ENCODE results near the gene ALS2CL. TPM values are rescaled to one million over a fixed set of nuclear protein-coding genes. Genes with fewer than 3 reads are reported as not detected.

ALS2CL gene
- total RNA-seq, 1 experiment from 2014 or later: 11.2 TPM

DNA sequence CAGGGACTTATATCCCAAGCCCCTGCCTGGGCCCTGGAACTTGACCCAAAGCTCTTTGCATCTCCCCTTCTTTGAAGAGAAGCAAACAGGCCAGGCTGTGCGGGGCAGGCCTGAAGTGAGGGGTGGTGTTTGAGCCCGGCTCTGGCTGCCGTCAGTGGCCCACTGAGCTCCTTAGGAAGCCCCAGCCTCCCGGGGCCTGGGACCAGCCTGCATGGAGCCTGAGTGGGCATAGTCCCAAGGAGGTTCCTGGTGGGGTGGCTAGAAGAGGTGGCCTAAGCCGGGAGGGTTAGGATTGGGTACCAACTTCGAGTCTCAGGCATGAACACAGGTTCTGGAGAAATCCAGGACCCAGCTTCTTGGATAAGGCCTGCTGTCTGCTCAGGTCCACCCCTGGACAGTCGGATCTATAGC, 14.1 kb upstream of the ALS2CL start:
- Mint-ChIP-seq H3K27me3 (ENCODE audit: insufficient read depth, unreplicated experiment) (no peaks in the 10 kb centered on the region), H3K27ac (ENCODE audit: unreplicated experiment) (no peak overlapping the region), H3K9me3 (ENCODE audit: unreplicated experiment) (no peaks in the 10 kb centered on the region), H3K4me3 (ENCODE audit: unreplicated experiment) (no peak overlapping the region), H3K4me1 (ENCODE audit: low read depth, unreplicated experiment) (no peaks in the 10 kb centered on the region), H3K36me3 (ENCODE audit: insufficient read depth, unreplicated experiment) (no peaks in the 10 kb centered on the region)
- POLR2A ChIA-PET: interaction anchor here (0.5 kb wide), 1 partner anchor 269 kb away, joined by 4 read pairs; no protein-coding TSS in a partner anchor
- H3K4me1 ChIP-seq: peaks cover 10% of the 10 kb centered on the region
- TF ChIP-seq, protein P1, sequence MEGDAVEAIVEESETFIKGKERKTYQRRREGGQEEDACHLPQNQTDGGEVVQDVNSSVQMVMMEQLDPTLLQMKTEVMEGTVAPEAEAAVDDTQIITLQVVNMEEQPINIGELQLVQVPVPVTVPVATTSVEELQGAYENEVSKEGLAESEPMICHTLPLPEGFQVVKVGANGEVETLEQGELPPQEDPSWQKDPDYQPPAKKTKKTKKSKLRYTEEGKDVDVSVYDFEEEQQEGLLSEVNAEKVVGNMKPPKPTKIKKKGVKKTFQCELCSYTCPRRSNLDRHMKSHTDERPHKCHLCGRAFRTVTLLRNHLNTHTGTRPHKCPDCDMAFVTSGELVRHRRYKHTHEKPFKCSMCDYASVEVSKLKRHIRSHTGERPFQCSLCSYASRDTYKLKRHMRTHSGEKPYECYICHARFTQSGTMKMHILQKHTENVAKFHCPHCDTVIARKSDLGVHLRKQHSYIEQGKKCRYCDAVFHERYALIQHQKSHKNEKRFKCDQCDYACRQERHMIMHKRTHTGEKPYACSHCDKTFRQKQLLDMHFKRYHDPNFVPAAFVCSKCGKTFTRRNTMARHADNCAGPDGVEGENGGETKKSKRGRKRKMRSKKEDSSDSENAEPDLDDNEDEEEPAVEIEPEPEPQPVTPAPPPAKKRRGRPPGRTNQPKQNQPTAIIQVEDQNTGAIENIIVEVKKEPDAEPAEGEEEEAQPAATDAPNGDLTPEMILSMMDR (IDR thresholded peaks at IDR 0.05; ENCODE audit: insufficient read depth in 1 of 2, low read depth in 1 of 2, low read length in 1 of 2, severe bottlenecking in 1 of 2, unreplicated experiment in 1 of 2): no peak
- DNase-seq: peak in 1 of 2 experiments; percentile 22
- intact Hi-C loops (cut with micrococcal nuclease; ENCODE audit: unreplicated experiment): loop anchor here (5.0 kb wide), 1 partner anchor 220 kb away; no protein-coding TSS in a partner anchor
- H3K36me3 ChIP-seq (ENCODE audit: control insufficient read depth, insufficient read depth, low read length): no peaks in the 10 kb centered on the region
- CTCF ChIA-PET: interaction anchor here (1.8 to 4.4 kb wide), 2 partner anchors 26 to 188 kb away, joined by 4 to 19 read pairs; no protein-coding TSS in a partner anchor
- H3K27me3 ChIP-seq (replicated peaks; ENCODE audit: control insufficient read depth, insufficient read depth, low read length): no peaks in the 10 kb centered on the region
- H3K4me3 ChIP-seq (ENCODE audit: low read depth, low read length): no peak overlapping the region
- H3K9me3 ChIP-seq: no peaks in the 10 kb centered on the region
- no TSS peak for BruUV-seq (replicated peaks)

DNA sequence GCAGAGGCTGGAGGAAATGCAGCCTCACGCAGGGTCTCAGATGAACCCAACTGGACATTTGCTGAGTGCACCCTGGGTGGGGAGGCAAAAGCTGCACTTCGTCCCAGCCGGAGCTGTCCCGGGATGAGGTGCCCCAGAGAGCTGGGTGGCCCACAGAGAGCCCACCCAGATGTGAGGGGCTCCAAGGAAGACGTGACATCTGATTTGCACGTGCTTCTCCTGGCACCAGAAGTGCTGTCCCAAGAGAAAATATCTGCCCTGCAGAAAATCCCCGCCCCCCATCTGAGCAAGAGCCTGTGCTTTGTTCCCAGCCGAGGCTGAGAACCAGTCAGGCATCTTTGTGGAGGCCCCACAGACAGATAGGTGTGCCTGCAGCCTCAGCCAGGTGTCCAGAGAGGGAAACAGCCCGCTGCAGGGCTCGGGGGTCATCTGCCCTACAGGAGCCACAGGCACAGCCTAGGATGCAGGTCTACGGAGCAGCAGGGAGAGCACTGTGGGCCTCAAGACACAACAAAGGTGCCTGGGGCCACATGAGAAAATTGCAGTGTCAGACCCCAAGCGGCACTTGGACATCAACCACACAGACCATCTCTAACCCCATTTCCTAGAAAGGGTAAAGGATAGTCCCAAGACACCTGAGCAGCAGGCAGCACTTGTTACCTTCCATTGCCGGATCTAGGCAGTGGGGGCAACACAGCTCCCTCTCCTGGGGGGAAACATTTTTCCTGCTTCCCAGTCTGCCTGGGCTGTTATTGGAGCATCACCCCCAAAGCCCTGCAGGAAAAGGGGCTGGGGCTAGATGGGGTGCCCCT, 13.5 kb upstream of the ALS2CL start:
- CTCF ChIA-PET: interaction anchor here (0.6 to 4.4 kb wide), 3 partner anchors 27 to 195 kb away, joined by 3 to 19 read pairs (median 4); no protein-coding TSS in a partner anchor
- Histone ChIP-seq H3K36me3 (ENCODE audit: control insufficient read depth, insufficient read depth, low read length) (no peaks in the 10 kb centered on the region), H3K4me3 (ENCODE audit: low read depth, low read length) (no peak overlapping the region), H3K27me3 (replicated peaks; ENCODE audit: control insufficient read depth, insufficient read depth, low read length) (no peaks in the 10 kb centered on the region), H3K9me3 (no peaks in the 10 kb centered on the region), H3K4me1 (peaks cover 9% of the 10 kb centered on the region)
- no peaks in the 10 kb centered on the region for H3K9me3 Mint-ChIP-seq (ENCODE audit: unreplicated experiment)
- no TSS peak for BruUV-seq (replicated peaks)
- POLR2A ChIA-PET: interaction anchor here (0.5 kb wide), 1 partner anchor 270 kb away, joined by 4 read pairs; no protein-coding TSS in a partner anchor
- intact Hi-C loops (cut with micrococcal nuclease; ENCODE audit: unreplicated experiment): loop anchor here (5.0 kb wide), 1 partner anchor 220 kb away; no protein-coding TSS in a partner anchor
- H3K27ac Mint-ChIP-seq (ENCODE audit: unreplicated experiment): no peak overlapping the region
- no peaks in the 10 kb centered on the region for H3K4me1 Mint-ChIP-seq (ENCODE audit: low read depth, unreplicated experiment)
- no peak overlapping the region for H3K4me3 Mint-ChIP-seq (ENCODE audit: unreplicated experiment)
- no peaks in the 10 kb centered on the region for H3K36me3 Mint-ChIP-seq (ENCODE audit: insufficient read depth, unreplicated experiment)
- peak in 1 of 2 experiments; percentile 40 for DNase-seq
- H3K27me3 Mint-ChIP-seq (ENCODE audit: insufficient read depth, unreplicated experiment): peaks cover 4% of the 10 kb centered on the region
- TF ChIP-seq, protein P1 (IDR thresholded peaks at IDR 0.05; ENCODE audit: insufficient read depth in 1 of 2, low read depth in 1 of 2, low read length in 1 of 2, severe bottlenecking in 1 of 2, unreplicated experiment in 1 of 2): no peak

DNA sequence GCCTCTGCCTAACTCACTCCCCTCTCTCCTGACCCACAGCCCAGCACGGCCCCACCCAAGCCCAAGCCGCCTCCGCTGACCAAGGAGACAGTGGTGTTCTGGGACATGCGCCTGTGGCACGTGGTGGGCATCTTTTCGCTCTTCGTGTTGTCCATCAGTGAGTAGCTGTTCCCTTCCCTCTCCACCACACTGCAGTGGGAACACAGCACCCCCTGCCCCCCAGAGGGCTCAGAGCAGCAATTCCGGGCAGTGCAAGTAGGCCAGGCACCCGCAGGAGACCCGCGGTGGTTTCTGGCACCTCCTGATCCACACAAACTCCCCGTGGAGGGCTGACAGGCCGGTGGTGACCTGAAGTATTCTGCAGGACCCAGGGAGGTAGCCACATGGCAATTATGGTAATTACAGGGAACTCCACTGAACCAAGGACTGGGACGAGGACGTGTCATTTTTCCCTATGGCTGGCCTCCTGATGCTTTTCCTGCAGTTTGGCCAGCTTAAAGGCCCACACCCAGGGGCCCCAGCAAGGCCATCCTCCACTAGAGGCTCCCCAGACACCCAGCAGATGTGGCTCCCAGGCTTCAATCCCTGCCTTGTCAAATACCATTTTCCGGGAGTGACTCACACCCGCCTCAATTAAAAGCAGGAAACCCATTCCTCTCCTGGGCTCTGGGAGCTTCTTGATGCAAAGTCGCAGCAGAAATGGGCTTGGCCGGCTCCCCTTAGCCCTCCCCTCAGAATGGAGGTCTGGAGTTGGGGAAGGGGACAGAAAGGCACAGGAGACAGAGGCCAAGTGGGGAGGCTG, 12.5 kb upstream of the ALS2CL start:
- no peaks in the 10 kb centered on the region for H3K9me3 Mint-ChIP-seq (ENCODE audit: unreplicated experiment)
- H3K4me1 Mint-ChIP-seq (ENCODE audit: low read depth, unreplicated experiment): no peaks in the 10 kb centered on the region
- peaks cover 6% of the 10 kb centered on the region for H3K27me3 Mint-ChIP-seq (ENCODE audit: insufficient read depth, unreplicated experiment)
- ChIA-PET POLR2A (no interaction called here), CTCF (interaction anchor here (0.6 to 4.4 kb wide), 2 partner anchors 100 to 189 kb away, joined by 3 to 19 read pairs; no protein-coding TSS in a partner anchor)
- Histone ChIP-seq H3K9me3 (no peaks in the 10 kb centered on the region), H3K4me3 (ENCODE audit: low read depth, low read length) (no peak overlapping the region), H3K27me3 (replicated peaks; ENCODE audit: control insufficient read depth, insufficient read depth, low read length) (no peaks in the 10 kb centered on the region; the same call in 1 of the 2 replicates), H3K36me3 (ENCODE audit: control insufficient read depth, insufficient read depth, low read length) (no peaks in the 10 kb centered on the region), H3K4me1 (no peaks in the 10 kb centered on the region; the same call in 1 of the 2 replicates)
- no TSS peak for BruUV-seq (replicated peaks)
- no peak overlapping the region for H3K4me3 Mint-ChIP-seq (ENCODE audit: unreplicated experiment)
- TF ChIP-seq, protein P1 (IDR thresholded peaks at IDR 0.05; ENCODE audit: insufficient read depth in 1 of 2, low read depth in 1 of 2, low read length in 1 of 2, severe bottlenecking in 1 of 2, unreplicated experiment in 1 of 2): no peak
- H3K36me3 Mint-ChIP-seq (ENCODE audit: insufficient read depth, unreplicated experiment): no peaks in the 10 kb centered on the region
- DNase-seq: peak in 1 of 2 experiments; percentile 34
- intact Hi-C loops (cut with micrococcal nuclease; ENCODE audit: unreplicated experiment): loop anchor here (1.0 to 5.0 kb wide), 4 partner anchors 155 to 219 kb away; no protein-coding TSS in a partner anchor
- peak overlapping the region; percentile 26 for H3K27ac Mint-ChIP-seq (ENCODE audit: unreplicated experiment)

Measured in Caco-2 (cell line).